ENCODE results near the gene FAM185A. TPM values are rescaled to one million over a fixed set of nuclear protein-coding genes. Genes with fewer than 3 reads are reported as not detected.

Gene FAM185A
- total RNA-seq, 3 donors from 2014 or later = 10.4 to 22.5 (median 20.3) TPM

DNA sequence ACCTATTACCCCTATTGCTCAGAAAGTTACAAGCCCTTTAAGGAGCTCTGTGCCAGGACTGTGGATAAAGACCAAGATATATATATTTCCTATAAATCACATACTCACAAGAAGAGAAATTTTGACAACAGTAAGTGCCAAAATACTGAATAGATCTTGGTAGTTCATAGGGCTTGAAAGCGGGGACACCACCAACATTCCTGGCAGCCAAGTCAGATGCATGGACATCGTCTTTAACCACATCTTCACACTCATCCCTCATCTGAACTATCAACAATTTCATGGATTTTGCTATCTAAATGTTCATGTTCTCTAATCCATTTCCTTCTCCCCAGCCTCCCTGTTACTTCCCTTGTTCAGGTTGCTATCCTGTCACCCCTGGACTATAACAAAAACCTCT, 96.5 kb downstream of the FAM185A start:
- Histone ChIP-seq H3K27ac (no peak overlapping the region), H3K9me3 (no peaks in the 10 kb centered on the region), H3K4me1 (no peaks in the 10 kb centered on the region), H3K27me3 (no peaks in the 10 kb centered on the region), H3K4me3 (no peak overlapping the region), H3K36me3 (no peaks in the 10 kb centered on the region)
- intact Hi-C loops (cut with DNase I; ENCODE audit: low total_unique reads) = no loop called here
- TF ChIP-seq, protein P1, sequence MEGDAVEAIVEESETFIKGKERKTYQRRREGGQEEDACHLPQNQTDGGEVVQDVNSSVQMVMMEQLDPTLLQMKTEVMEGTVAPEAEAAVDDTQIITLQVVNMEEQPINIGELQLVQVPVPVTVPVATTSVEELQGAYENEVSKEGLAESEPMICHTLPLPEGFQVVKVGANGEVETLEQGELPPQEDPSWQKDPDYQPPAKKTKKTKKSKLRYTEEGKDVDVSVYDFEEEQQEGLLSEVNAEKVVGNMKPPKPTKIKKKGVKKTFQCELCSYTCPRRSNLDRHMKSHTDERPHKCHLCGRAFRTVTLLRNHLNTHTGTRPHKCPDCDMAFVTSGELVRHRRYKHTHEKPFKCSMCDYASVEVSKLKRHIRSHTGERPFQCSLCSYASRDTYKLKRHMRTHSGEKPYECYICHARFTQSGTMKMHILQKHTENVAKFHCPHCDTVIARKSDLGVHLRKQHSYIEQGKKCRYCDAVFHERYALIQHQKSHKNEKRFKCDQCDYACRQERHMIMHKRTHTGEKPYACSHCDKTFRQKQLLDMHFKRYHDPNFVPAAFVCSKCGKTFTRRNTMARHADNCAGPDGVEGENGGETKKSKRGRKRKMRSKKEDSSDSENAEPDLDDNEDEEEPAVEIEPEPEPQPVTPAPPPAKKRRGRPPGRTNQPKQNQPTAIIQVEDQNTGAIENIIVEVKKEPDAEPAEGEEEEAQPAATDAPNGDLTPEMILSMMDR (IDR thresholded peaks at IDR 0.05) = no peak
- TF ChIP-seq POLR2AphosphoS5 (IDR thresholded peaks at IDR 0.05) = no peak
- TF ChIP-seq POLR2A (IDR thresholded peaks at IDR 0.05) = no peak
- no peak for DNase-seq (ENCODE audit: low spot score in 2 of 2)

DNA sequence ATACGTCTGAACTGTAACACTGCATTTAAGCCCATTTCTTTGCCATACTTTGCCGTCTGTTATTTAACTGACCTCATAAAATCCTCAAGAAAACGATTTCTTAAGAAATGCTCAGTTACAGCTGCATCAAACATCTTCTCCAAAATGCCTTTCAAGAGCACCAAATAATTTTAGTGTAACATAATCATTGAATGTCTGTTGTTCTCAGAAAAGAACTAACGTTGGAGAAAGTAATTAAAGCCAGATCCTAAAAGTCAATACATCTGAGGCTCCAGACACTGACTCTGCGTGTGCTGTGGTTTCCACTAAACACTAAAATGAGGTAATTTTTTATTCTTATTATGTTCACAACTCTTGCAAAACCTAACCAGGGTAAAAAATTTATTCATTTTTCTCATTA, 100.3 kb downstream of the FAM185A start:
- intact Hi-C loops (cut with DNase I; ENCODE audit: low total_unique reads) = no loop called here
- no peaks in the 10 kb centered on the region for H3K9me3 ChIP-seq
- no peaks in the 10 kb centered on the region for H3K27me3 ChIP-seq
- H3K36me3 ChIP-seq = no peaks in the 10 kb centered on the region
- H3K4me1 ChIP-seq = no peaks in the 10 kb centered on the region
- H3K4me3 ChIP-seq = no peak overlapping the region
- TF ChIP-seq, protein P1 (IDR thresholded peaks at IDR 0.05) = no peak
- TF ChIP-seq POLR2AphosphoS5 (IDR thresholded peaks at IDR 0.05) (no peak), POLR2A (IDR thresholded peaks at IDR 0.05) (no peak)
- H3K27ac ChIP-seq = peak overlapping the region; percentile 45 to 52
- no peak for DNase-seq (ENCODE audit: low spot score in 2 of 2)

DNA sequence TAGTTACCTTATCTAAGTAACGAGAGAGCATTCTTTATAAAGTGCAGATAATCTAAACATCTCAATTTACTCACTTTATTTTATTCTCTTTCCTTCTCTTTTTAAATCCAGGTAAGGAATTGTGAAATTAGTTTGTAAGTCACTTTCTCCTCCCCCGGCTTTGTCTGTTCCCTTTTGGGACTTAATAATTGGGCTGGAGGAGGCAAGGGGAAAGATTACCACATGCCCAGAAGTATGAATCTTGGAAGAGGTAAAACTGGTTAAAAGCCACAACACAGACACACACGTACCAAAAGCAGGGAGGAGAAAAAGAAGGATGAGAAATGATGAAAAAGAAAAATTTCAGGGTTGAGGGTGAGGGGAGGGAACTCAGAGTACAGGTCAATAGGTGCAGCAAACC, 100.7 kb downstream of the FAM185A start:
- Histone ChIP-seq H3K27me3 (no peaks in the 10 kb centered on the region), H3K9me3 (no peaks in the 10 kb centered on the region), H3K36me3 (no peaks in the 10 kb centered on the region), H3K4me3 (no peak overlapping the region), H3K27ac (peak overlapping the region in 1 of 2 donors; percentile 45), H3K4me1 (no peaks in the 10 kb centered on the region)
- intact Hi-C loops (cut with DNase I; ENCODE audit: low total_unique reads) = no loop called here
- no peak for TF ChIP-seq POLR2AphosphoS5 (IDR thresholded peaks at IDR 0.05)
- TF ChIP-seq POLR2A (IDR thresholded peaks at IDR 0.05) = no peak
- TF ChIP-seq, protein P1 (IDR thresholded peaks at IDR 0.05) = no peak
- no peak for DNase-seq (ENCODE audit: low spot score in 2 of 2)

DNA sequence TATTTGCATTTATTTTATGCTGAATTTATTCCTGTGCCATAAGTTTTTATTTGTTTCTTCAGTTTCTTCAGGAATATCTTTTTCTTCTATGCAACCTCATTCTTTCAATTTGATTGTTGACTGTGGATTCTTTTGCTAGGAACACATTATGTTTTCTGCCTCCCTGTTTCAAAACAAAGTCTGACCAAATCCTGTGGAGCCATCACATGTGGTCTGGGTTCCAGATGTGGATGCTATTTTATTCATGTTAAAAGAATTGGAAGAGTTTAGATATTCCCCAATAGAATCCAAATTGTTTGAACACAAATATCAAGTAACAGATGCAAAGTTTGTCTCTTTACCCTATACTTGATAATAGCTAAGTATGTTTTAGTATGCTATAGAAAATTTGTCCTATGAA, 107.2 kb downstream of the FAM185A start:
- intact Hi-C loops (cut with DNase I; ENCODE audit: low total_unique reads) = no loop called here
- Histone ChIP-seq H3K4me3 (no peak overlapping the region), H3K27me3 (no peaks in the 10 kb centered on the region)

More for the DNA sequence above, 107.2 kb downstream of the FAM185A start:
- H3K9me3 ChIP-seq = no peaks in the 10 kb centered on the region
- no peaks in the 10 kb centered on the region for H3K36me3 ChIP-seq
- no peak for TF ChIP-seq POLR2AphosphoS5 (IDR thresholded peaks at IDR 0.05)
- no peak for TF ChIP-seq POLR2A (IDR thresholded peaks at IDR 0.05)
- TF ChIP-seq, protein P1 (IDR thresholded peaks at IDR 0.05) = no peak
- H3K27ac ChIP-seq = no peak overlapping the region
- DNase-seq (ENCODE audit: low spot score in 2 of 2) = no peak
- H3K4me1 ChIP-seq = no peaks in the 10 kb centered on the region

Other genes starting within 250 kb of the FAM185A start
- gene RASA4B, start 231.2 kb upstream of the FAM185A start, total RNA-seq = 10 to 100 TPM in 1 of 3 donors, 1 to 10 TPM in 2; 3.7 to 11.1 (median 7.2) TPM
- 1 to 10 TPM in 2 of 3 donors, under 1 TPM in 1; 0.98 to 5.7 (median 5.1) TPM for gene UPK3BL2, start 205.3 kb upstream of the FAM185A start, total RNA-seq
- gene SPDYE2, start 197.8 kb upstream of the FAM185A start, total RNA-seq = not detected
- 10 to 100 TPM; 13.5 to 16.5 (median 15.1) TPM for gene POLR2J3, start 176.4 kb upstream of the FAM185A start, total RNA-seq
- 10 to 100 TPM; 16.2 to 43.6 (median 17.0) TPM for gene RASA4, start 132.2 kb upstream of the FAM185A start, total RNA-seq
- gene UPK3BL1, start 106.2 kb upstream of the FAM185A start, total RNA-seq = 10 to 100 TPM; 11.8 to 31.3 (median 22.0) TPM
- not detected for gene SPDYE2B, start 98.7 kb upstream of the FAM185A start, total RNA-seq
- gene POLR2J2, start 77.3 kb upstream of the FAM185A start, total RNA-seq = 1 to 10 TPM in 2 of 3 donors, under 1 TPM in 1; 0.88 to 2.7 (median 1.6) TPM
- gene LRRC17, start 164.0 kb downstream of the FAM185A start, total RNA-seq = 10 to 100 TPM in 1 of 3 donors, 1 to 10 TPM in 2; 1.4 to 19.3 (median 8.2) TPM